IMR-90 (cell line): Measurements from ENCODE around the gene NPAS1.

Experiments
- BHLHE40 ChIP-seq: fragments of 150-350 bp; IDR thresholded peaks from 2 replicates; pipeline ENCODE4 v1.6.1; 2016; ENCODE audit warnings: mild to moderate bottlenecking, low read depth, low read length
- CEBPB ChIP-seq: IDR thresholded peaks from 2 replicates; pipeline ENCODE4 v1.6.1; 2012; ENCODE audit warnings: low read depth, low read length, improper control_type of control experiment
- FOS ChIP-seq: fragments of 150-350 bp; IDR thresholded peaks from 2 replicates; pipeline ENCODE4 v1.6.1; 2016; ENCODE audit warnings: low read depth, low read length
- MAFK ChIP-seq: IDR thresholded peaks from 2 replicates; pipeline ENCODE4 v1.6.1; 2012; ENCODE audit warnings: low read depth, low read length, improper control_type of control experiment
- NFE2L2 ChIP-seq: fragments of 150-350 bp; IDR thresholded peaks from 2 replicates; pipeline ENCODE4 v1.6.1; 2016; ENCODE audit warnings: low read depth, mild to moderate bottlenecking, low read length
- POLR2A ChIP-seq: IDR thresholded peaks from 2 replicates; pipeline ENCODE4 v1.6.1; 2012; ENCODE audit warnings: mild to moderate bottlenecking, low read depth, low read length
- RAD21 ChIP-seq: IDR thresholded peaks from 2 replicates; pipeline ENCODE4 v1.6.1; 2012; ENCODE audit warnings: low read length, improper control_type of control experiment
- TF ChIP-seq, protein P1 (sequence below): conservative IDR thresholded peaks from 2 replicates; pipeline ENCODE4 v1.5.1; 2012; ENCODE audit warnings: mild to moderate bottlenecking, low read depth, low read length, improper control_type of control experiment
- TF ChIP-seq, protein P2 (sequence below): fragments of 150-350 bp; IDR thresholded peaks from 2 replicates; pipeline ENCODE4 v1.6.1; 2017; ENCODE audit warnings: mild to moderate bottlenecking, antibody characterized with exemption, low read length, low read depth

DNA sequence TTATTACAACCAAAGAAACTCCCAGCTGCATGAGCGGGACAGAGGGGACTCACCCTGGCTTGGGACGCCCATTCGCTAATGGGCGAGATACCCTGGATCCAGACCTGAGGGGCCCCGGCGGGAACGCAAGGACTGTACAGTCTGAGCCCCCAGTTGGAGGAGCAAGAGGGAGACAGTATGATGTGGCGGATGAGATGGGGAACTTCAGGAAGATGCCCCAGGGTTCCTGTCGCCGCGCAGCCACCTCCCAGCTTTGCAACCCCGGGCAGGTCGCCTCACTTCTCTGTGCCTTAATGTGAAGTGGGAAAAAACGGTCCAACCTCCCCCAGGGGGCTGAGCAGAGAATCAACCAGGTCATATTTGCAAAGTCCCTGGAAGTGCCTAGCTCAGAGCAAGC lies 2.5 kb downstream of the NPAS1 start:
- TF ChIP-seq CEBPB, result no peak
- no peak for TF ChIP-seq POLR2A
- TF ChIP-seq, protein P1, sequence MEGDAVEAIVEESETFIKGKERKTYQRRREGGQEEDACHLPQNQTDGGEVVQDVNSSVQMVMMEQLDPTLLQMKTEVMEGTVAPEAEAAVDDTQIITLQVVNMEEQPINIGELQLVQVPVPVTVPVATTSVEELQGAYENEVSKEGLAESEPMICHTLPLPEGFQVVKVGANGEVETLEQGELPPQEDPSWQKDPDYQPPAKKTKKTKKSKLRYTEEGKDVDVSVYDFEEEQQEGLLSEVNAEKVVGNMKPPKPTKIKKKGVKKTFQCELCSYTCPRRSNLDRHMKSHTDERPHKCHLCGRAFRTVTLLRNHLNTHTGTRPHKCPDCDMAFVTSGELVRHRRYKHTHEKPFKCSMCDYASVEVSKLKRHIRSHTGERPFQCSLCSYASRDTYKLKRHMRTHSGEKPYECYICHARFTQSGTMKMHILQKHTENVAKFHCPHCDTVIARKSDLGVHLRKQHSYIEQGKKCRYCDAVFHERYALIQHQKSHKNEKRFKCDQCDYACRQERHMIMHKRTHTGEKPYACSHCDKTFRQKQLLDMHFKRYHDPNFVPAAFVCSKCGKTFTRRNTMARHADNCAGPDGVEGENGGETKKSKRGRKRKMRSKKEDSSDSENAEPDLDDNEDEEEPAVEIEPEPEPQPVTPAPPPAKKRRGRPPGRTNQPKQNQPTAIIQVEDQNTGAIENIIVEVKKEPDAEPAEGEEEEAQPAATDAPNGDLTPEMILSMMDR, result no peak
- TF ChIP-seq FOS, result no peak
- TF ChIP-seq RAD21, result no peak
- TF ChIP-seq MAFK, result no peak
- no peak for TF ChIP-seq BHLHE40
- no peak for TF ChIP-seq NFE2L2
- TF ChIP-seq, protein P2, sequence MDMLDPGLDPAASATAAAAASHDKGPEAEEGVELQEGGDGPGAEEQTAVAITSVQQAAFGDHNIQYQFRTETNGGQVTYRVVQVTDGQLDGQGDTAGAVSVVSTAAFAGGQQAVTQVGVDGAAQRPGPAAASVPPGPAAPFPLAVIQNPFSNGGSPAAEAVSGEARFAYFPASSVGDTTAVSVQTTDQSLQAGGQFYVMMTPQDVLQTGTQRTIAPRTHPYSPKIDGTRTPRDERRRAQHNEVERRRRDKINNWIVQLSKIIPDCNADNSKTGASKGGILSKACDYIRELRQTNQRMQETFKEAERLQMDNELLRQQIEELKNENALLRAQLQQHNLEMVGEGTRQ, result no peak
